GM12878 (cell line): Measurements from ENCODE around the gene PPP6R2. TPM values are rescaled to one million over a fixed set of nuclear protein-coding genes. Genes with fewer than 3 reads are reported as not detected.

Experiments used
- ATAC-seq: fragments of 200-7000 bp; cut with Tn5 transposase; 3 replicates; pipeline ENCODE4 v1.9.1; 2020; ENCODE audit warnings: mild to moderate bottlenecking, moderate library complexity
- BruUV-seq: library from RNA; stranded (reverse); fragments of 400-500 nt; replicated peaks from 2 replicates; lab custom pipeline; 2021; lab: Mats Ljungman, UMichigan
- CTCF ChIA-PET: fragments of 300-600 bp; sonication (Branson Sonifier 250); formaldehyde crosslinking; extraction: SDS; loops from one replicate; lab custom pipeline; 2021; ENCODE audit warnings: inconsistent platforms; lab: Yijun Ruan, JAX
- POLR2A ChIA-PET: fragments of 350-600 bp; formaldehyde crosslinking; extraction: SDS; loops from one replicate; lab custom pipeline; 2021; ENCODE audit warnings: inconsistent platforms; lab: Charles Lee
- RAD21 ChIA-PET: fragments of 300-600 bp; sonication (Branson Sonifier 250); formaldehyde crosslinking; loops from one replicate; lab custom pipeline; 2023; ENCODE audit warnings: antibody characterized with exemption; ENCODE audit not compliant: unreplicated experiment; lab: Charles Lee
- SMC1A ChIA-PET: fragments of 300-600 bp; sonication (Branson Sonifier 250); formaldehyde crosslinking; loops from one replicate; lab custom pipeline; 2023; ENCODE audit not compliant: unreplicated experiment, uncharacterized antibody; lab: Charles Lee
- DNase-seq: peaks from one replicate; pipeline ENCODE4 v3.0.0-alpha.2; 2011; ENCODE audit warnings: low read depth, low spot score
- FAIRE-seq: peaks from 3 replicates; lab custom pipeline; 2011; peaks lifted over from hg19 to GRCh38; lab: Jason Lieb, UNC
- H2AFZ ChIP-seq: 2 replicates; pipeline ENCODE4 v1.6.0; 2011; ENCODE audit warnings: low read depth, low read length, control low read depth; ENCODE audit not compliant: control insufficient read depth
- H3K27ac ChIP-seq: 2 replicates; pipeline ENCODE4 v1.5.1; 2011; ENCODE audit warnings: control low read depth; ENCODE audit not compliant: control insufficient read depth, insufficient read depth
- H3K27me3 ChIP-seq, 2 experiments: replicated peaks in 1 of 2; 2 replicates each; pipeline versions ENCODE4 v1.6.0 to v1.6.1; 2011; ENCODE audit warnings: low read length in 1 of 2; ENCODE audit not compliant: control insufficient read depth in 2 of 2, insufficient read depth in 2 of 2
- H3K36me3 ChIP-seq, 2 experiments: 2 replicates each; pipeline ENCODE4 v1.5.1; 2011; ENCODE audit warnings: low read length in 1 of 2; ENCODE audit not compliant: control insufficient read depth in 2 of 2, insufficient read depth in 2 of 2
- H3K4me1 ChIP-seq: 2 replicates; pipeline ENCODE4 v1.6.1; 2011; ENCODE audit warnings: mild to moderate bottlenecking, low read length, moderate library complexity, mixed read lengths; ENCODE audit not compliant: control insufficient read depth, insufficient read depth
- H3K4me2 ChIP-seq: 2 replicates; pipeline ENCODE4 v1.6.0; 2011; ENCODE audit warnings: control low read depth; ENCODE audit not compliant: control insufficient read depth, insufficient read depth
- H3K4me3 ChIP-seq: fragments of 200-600 bp; sonication (generic); 2 replicates; pipeline ENCODE4 v1.5.1; 2016
- H3K79me2 ChIP-seq: 2 replicates; pipeline ENCODE4 v1.6.0; 2011; ENCODE audit warnings: low read length; ENCODE audit not compliant: control insufficient read depth, insufficient read depth
- H3K9ac ChIP-seq: 2 replicates; pipeline ENCODE4 v1.8.0; 2011; ENCODE audit warnings: low read length, control low read depth, mixed read lengths; ENCODE audit not compliant: control insufficient read depth, insufficient read depth
- H3K9me3 ChIP-seq: replicated peaks from 3 replicates; pipeline ENCODE4 v1.5.1; 2011; ENCODE audit warnings: mild to moderate bottlenecking, low read length; ENCODE audit not compliant: control insufficient read depth, insufficient read depth
- H4K20me1 ChIP-seq: 2 replicates; pipeline ENCODE4 v1.6.0; 2011; ENCODE audit not compliant: control insufficient read depth, insufficient read depth
- CREB1 ChIP-seq: IDR thresholded peaks from 2 replicates; pipeline ENCODE4 v1.6.1; 2012; ENCODE audit warnings: low read depth, mild to moderate bottlenecking, inconsistent platforms
- E2F4 ChIP-seq: IDR thresholded peaks from 2 replicates; pipeline ENCODE4 v1.6.1; 2012; ENCODE audit warnings: low read depth, low read length, improper control_type of control experiment
- ELK1 ChIP-seq: IDR thresholded peaks from 2 replicates; pipeline ENCODE4 v1.6.1; 2012; ENCODE audit warnings: low read depth, low read length, improper control_type of control experiment
- HDGF ChIP-seq: fragments of 450-650 bp; IDR thresholded peaks from 2 replicates; pipeline ENCODE4 v1.6.1; 2016; ENCODE audit warnings: antibody characterized with exemption
- MLLT1 ChIP-seq: fragments of 450-650 bp; IDR thresholded peaks from 2 replicates; pipeline ENCODE4 v1.6.1; 2016; ENCODE audit warnings: mild to moderate bottlenecking
- RB1 ChIP-seq: fragments of 450-650 bp; formaldehyde crosslinking; IDR thresholded peaks from 2 replicates; pipeline ENCODE4 v1.6.1; 2017; ENCODE audit warnings: mild to moderate bottlenecking, borderline replicate concordance
- ZNF622 ChIP-seq: fragments of 450-650 bp; IDR thresholded peaks from 2 replicates; pipeline ENCODE4 v1.6.1; 2017; ENCODE audit warnings: mild to moderate bottlenecking, inconsistent platforms
- WGBS: methylation state at CpG from one replicate; pipeline ENCODE4 v1.1.6; 2016; ENCODE audit warnings: low lambda C conversion rate; ENCODE audit not compliant: insufficient replicate concordance, insufficient coverage; ENCODE audit errors: missing lambda C conversion rate; 5-methylcytosine and 5-hydroxymethylcytosine counted together
- in situ Hi-C: fragments of 300-500 bp; cut with MboI; formaldehyde crosslinking; loops from 9 replicates; pipeline ENCODE4 v1.14.3; 2018; ENCODE audit warnings: mixed read lengths
- intact Hi-C: fragments of 100-400 bp; cut with micrococcal nuclease; formaldehyde crosslinking; loops from one replicate; pipeline ENCODE4 v1.14.2; 2022; ENCODE audit not compliant: unreplicated experiment
- polyA plus RNA-seq, 11 experiments: library from polyadenylated mRNA; depleted of rRNA in 4 of 11; unstranded in 6 of 11; stranded (reverse) in 5 of 11; fragments of >200 nt; fragmentation: Nextera tagmentation in 4 of 11; fragmentation: Illumina TruSeq in 1 of 11; extraction: Ambion mirVana in 4 of 11; extraction: Trizol in 1 of 11; gene quantifications; 1 replicate in 1 of 11; 2 replicates in 10 of 11; pipeline versions ENCODE4 v1.2.1 to v1.2.3, GENCODE V29; 2011 to 2016; ENCODE audit warnings: inconsistent platforms in 2 of 11, missing spikeins in 2 of 11, low read depth in 1 of 11
- total RNA-seq, 4 experiments: library from RNA; depleted of rRNA in 3 of 4; stranded (reverse); fragments of >200 nt in 3 of 4; fragmentation: Illumina TruSeq in 1 of 4; extraction: Trizol in 1 of 4; gene quantifications; 2 replicates each; pipeline versions ENCODE4 v1.2.1 to v1.2.3, GENCODE V29; 2013 to 2021

The PPP6R2 gene
- total and polyA plus RNA-seq, 10 of the 15 experiments (the other 5 are each of a cell fraction or from before 2014, with no cell fraction given): 0.29 to 52.6 (median 25.4) TPM

GRCh38 chr22:50326956-50327710, 16.0 kb upstream of the PPP6R2 start, which contains the start of gene DENND6B (continued):
- TF ChIP-seq E2F4: no peak
- peak; percentile 79; the same call in 1 of the 2 replicates for TF ChIP-seq RB1
- TF ChIP-seq ELK1: peak; percentile 67
- peak; percentile 45; the same call in 1 of the 2 replicates for TF ChIP-seq CREB1
- TF ChIP-seq, all 136 proteins: peak for 36

GRCh38 chr22:50327711-50328019, 15.5 kb upstream of the PPP6R2 start:
- H2AFZ ChIP-seq: peak overlapping the region; percentile 92
- DNase-seq: no peak
- SMC1A ChIA-PET: interaction anchor here (1.1 to 1.7 kb wide), 4 partner anchors 14 to 76 kb away, joined by 3 to 5 read pairs (median 5); partner anchors contain the start of gene HDAC10
- FAIRE-seq: no peak
- no peak for ATAC-seq
- WGBS: 55% methylated on average over 22 of the region's 22 CpGs
- RAD21 ChIA-PET: interaction anchor here (0.8 to 1.7 kb wide), 2 partner anchors 14 to 51 kb away, joined by 3 to 6 read pairs; no protein-coding TSS in a partner anchor
- H3K4me1 ChIP-seq: peaks cover 2% of the 10 kb centered on the region; the same call in 1 of the 2 replicates
- no peaks in the 10 kb centered on the region for H3K9me3 ChIP-seq
- in situ Hi-C loops (loop anchor here (5.0 kb wide), 1 partner anchor 50 kb away; no protein-coding TSS in a partner anchor), intact Hi-C loops (loop anchor here (1.0 kb wide), 1 partner anchor 51 kb away; no protein-coding TSS in a partner anchor)
- POLR2A ChIA-PET: no interaction called here
- CTCF ChIA-PET: interaction anchor here (0.6 to 4.2 kb wide), 12 partner anchors 10 to 236 kb away, joined by 3 to 36 read pairs (median 5); partner anchors contain the start of gene HDAC10
- peaks cover 1% of the 10 kb centered on the region; the same call in 1 of the 2 replicates for H3K79me2 ChIP-seq
- no TSS peak for BruUV-seq
- H3K9ac ChIP-seq: peak overlapping the region; percentile 85
- TF ChIP-seq MLLT1: peak; percentile 98
- peak; percentile 35; the same call in 1 of the 2 replicates for TF ChIP-seq HDGF
- no peak for TF ChIP-seq ZNF622
- H4K20me1 ChIP-seq: no peaks in the 10 kb centered on the region
- peak overlapping the region; percentile 69 for H3K4me3 ChIP-seq
- H3K27me3 ChIP-seq: no peaks in the 10 kb centered on the region
- H3K4me2 ChIP-seq: peak overlapping the region; percentile 78
- peak overlapping the region; percentile 85 for H3K27ac ChIP-seq
- H3K36me3 ChIP-seq: no peaks in the 10 kb centered on the region
